ENCODE results near the gene PIK3AP1.

PIK3AP1 gene

DNA sequence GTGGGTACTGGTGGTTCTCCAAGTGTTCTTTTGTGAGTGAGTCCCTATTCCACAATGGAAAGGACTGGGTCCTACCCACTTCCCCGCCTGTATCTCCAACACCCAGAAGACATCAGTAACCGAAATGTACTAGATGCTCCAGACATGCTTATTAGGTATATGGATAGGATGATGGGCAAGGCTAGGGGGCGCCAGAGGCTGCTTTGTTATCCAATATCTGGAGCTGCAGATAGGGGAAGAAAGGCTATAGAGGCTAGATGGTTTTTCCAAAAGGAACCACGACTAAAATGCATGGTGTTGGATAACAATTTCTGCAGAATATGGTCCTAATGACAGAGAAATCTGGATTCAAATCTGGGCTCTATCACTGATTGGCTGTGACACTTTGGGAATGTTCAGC, 77.3 kb downstream of the PIK3AP1 start:
- no peak for DNase-seq

DNA sequence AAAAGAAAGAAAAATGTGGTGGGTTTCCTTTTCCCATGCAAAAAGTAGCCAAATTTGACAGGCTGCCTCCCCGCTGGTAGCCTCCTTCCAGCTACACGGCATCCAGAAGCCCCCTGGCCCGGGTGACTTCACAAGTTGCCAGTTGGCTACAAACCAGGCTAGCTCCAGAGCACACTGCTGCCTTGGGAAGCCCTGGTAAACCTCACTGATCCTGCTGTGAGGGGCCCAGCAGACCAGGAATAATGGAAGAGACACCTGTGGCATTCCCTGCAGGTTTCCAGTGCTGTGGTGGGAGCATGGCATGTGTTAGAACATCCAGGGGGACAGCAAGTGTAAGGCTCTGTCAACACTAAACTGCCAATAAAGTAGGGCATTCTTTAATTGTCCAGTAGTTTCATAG, 77.8 kb downstream of the PIK3AP1 start:
- DNase-seq, result no peak

DNA sequence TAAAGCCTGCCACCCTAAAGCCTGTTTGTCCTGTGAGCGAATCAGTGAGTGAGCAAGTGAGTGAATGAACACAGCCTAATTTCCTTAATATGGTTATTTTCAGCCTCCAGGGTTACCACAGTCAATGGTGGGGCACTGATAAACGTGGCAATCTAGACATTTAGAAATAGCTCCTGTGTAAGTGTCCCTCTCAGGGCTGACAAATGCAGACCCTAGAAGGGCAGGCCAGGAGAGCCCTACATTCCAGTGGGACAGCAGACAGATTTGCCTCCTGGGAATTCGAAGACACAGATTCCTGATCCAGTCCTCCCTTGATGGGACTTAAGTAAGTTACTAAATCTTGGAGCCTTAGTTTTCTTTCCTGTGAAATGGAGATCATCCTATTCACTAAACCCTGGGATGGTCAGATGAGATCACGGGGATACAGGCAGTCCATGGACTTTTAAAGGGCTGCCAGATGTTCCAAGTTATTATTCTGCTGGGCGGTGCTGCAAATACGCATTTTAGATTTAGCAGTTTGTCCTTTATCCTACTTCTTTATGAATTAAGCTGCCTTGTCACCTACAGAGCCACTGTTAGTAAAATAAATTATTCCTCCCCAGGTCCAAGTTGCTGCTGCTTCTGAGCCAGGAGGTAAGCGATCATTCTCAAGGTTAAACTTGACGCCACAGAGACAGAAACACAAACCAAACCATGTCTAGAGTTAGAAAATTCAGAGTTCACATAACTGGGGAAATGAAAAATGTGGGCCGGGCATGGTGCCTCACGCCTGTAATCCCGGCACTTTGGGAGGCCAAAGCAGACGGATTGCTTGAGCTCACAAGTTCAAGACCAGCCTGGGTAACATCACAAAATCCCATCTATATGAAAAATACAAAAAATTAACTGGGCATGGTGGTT, 78.7 kb downstream of the PIK3AP1 start:
- no peak for DNase-seq

DNA sequence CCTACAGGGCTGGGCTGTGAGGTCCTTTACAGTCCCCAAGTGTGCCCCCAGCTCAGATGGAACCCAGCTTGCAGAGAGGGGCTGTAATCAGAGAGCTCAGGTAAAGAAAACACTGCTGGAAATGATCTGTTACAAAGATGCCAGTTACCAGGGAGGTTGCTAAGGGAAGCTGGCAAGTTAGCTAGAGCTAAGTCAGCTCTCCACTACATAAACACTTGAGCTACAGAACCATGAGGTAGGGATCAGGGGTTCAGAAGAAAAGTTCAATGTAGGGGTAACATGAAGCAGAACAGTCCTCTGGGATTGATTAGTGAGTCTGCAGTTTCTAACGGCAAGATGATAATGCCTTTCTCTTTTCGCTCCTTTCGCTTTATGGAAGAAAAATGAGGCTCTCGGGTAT, 80.4 kb downstream of the PIK3AP1 start:
- DNase-seq, result no peak

DNA sequence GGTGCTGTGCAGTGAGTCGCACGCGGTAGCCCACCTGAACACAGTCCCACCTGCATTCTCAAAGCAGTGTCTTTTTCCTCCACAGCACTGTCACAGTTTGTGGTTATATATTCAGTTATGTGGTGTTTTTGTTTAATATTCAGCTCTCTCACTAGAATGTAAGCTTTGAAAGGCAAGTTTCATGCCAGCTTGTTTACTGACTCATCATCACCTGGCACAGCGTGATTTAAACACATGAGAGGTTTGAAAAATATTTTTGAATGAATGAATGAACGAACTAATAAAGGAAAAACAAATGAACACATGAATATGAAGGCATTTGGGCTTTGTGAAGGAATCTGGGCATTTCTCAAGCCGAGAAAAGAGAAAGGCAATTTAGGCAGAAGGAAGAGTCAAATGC, 81.6 kb downstream of the PIK3AP1 start:
- no peak for DNase-seq

DNA sequence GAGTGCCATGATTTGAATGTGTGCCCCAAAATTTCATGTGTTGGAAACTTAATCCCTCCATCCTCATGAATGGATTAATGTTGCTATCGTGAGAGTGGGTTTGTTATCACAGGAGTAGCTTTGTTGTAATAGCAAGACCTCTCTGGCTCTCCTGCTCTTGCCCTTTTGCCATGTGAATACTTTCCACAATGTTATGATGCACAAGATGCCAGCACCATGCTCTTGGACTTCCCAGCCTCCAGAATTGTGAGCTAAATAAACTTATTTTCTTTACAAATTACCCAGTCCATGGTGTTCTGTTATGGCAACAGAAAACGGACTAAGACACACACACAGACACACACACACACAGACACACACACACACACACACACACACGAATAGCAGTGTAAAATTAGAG, 82.2 kb downstream of the PIK3AP1 start:
- DNase-seq, result no peak

DNA sequence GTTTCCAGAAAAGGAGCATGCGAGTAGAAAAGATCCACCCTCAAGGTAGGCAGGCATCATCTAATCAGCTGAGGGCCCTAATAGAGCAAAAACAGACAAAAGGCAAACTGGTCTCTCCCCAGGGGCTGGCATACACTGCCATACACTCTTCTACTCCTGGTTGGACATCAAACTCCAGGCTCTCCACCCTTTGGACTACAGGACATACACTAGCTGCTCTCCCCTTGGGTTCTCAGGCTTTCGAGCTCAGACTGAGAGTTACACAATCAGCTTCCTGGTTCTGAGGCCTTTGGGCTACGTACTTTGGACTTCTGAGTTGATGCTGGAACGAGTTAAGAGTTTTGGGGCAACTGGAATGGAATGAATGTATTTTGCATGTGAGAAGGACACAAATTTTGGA, 82.6 kb downstream of the PIK3AP1 start:
- no peak for DNase-seq

DNA sequence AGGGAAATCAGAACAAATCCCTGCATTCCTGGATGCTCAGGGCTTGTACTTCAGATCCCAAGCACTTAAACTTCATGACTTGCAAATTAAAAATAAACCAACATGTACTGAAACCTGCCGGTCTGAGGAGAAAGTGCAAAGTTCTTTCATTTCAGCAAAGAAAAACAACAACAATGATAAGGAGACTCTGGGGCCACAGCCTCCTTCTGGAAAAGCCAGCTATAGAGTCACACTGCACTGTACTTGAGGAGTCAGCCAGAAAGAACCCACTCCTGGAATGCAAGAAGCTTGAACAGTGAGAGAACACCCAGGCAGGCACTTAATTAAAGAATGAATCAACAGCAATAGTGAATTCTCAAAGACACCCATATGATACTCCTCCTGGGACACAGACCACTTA, 83.8 kb downstream of the PIK3AP1 start:
- no peak for DNase-seq

DNA sequence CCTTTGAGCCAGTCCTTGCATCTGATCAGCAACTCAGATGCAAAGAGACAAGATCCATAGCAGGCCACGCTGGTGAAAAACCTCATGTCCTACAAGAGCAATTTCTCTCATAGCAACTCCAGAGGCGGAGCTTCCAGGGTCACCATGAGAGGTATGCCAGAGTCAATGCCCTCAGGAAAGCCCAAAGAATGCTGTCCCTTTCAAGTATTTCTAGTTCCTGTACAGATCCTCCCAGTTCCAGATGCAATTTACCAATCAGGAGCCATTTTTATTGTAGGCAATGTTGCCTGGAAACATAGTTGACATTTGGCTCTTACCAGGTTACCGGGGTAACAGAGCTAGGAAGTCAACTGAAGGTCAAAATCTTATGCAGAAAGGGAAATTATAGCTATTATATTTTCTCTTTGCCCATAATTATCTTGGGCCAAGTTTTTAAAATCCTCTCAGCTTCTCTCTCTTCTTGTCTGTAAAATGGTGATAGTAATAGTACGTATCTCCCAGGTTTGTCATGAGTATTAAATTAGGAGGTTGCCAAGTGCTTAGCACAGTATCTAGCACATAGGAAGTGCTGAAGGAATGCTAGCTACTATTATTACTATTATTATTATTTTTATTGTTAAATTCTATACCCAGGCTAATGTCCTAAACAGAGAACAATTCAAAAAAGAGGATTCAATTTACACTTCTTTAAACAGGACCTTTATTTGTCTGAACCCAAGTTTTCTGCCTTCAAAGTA, 87.2 kb downstream of the PIK3AP1 start:
- DNase-seq, result no peak

DNA sequence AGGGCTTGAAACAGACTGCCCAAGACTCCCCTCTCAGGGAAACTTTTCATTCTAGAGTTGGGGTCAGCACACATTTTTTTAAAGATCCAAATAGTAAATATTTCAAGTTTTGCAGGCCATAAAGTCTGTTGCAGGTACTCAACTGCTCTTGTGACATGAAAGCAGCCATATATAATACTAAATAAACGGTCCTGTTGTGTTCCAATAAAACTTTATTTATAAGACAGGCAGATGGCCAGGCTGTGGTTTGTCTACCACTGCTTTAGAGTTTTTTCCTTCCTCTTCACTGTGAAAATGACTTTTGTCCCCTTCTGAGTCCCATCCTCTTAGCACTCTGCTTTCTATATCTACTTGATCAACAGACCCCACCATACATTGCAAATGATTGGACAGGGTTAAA, 93.0 kb downstream of the PIK3AP1 start:
- DNase-seq, result no peak

DNA sequence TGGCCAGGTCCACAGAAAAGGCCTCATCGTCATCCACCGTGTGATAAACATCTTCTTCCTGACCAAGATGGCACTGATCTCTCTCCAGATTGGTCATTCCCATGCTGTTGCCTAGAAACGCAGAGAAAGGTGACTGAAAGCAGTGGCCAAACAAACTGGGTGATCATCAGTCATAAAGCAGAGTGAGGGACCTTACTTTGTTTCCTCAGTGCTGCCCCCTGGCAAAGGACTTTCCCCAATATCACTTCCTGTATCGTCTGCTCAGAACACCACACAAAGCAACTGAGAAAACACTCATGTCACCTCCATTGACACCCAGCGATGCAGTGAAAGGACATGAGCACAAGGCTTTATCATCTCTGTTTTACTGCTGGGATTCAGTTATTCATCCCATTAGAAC, 93.5 kb downstream of the PIK3AP1 start:
- DNase-seq, result no peak

DNA sequence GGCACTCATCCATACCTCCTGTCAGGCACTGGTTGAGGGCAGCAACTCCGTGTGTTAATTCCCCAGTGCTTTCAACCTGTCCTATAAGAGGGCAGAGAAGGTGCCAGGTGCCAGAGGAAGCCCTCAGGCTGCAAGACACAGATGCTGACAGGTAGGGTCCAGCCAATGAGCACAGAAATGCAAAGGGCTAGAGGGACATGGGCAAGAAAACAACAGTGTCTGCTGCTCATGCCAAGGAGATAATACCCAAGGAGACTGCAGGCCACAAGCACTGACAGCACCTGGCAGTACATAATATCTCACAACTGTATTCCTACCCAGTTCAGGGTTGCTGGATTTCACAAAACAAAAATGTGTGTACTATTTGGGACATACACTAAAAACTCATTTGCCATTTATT, 95.1 kb downstream of the PIK3AP1 start:
- DNase-seq, result no peak

DNA sequence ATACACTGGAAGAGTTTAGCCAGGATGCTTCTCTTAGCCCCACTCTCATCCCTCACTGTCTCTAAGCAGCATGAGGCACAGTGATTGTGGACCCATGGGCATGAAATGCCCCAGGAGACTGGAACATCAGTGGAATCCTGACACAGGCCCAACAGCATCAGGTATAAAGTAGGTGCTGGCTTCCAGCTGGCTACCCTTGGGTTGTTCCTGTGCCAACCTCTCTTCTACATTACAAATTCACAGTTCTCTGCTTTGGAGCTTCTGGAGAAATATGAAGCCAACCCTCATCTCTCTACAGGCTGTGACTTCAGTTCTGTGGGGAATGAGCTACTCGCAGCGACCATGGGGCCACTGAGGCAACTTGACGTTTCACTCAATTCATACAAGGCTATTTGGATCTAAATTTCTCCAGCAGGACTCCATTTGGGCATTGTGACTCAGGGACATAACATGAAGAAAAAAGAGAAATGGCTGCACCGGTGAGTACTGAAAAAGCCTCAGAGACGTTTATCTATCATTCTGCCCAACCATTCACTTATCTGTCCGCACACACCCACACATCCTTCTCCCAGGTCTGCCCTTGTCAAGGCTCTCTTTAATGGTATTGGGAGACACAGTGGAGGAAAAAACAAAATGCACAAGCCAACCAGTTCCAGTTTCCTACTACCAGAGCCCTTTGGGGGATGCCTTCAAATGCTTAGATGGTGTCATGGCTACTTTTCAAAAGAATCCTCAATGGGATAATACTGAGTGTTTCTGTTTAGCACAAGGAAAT, 98.1 kb downstream of the PIK3AP1 start:
- no peak for DNase-seq

DNA sequence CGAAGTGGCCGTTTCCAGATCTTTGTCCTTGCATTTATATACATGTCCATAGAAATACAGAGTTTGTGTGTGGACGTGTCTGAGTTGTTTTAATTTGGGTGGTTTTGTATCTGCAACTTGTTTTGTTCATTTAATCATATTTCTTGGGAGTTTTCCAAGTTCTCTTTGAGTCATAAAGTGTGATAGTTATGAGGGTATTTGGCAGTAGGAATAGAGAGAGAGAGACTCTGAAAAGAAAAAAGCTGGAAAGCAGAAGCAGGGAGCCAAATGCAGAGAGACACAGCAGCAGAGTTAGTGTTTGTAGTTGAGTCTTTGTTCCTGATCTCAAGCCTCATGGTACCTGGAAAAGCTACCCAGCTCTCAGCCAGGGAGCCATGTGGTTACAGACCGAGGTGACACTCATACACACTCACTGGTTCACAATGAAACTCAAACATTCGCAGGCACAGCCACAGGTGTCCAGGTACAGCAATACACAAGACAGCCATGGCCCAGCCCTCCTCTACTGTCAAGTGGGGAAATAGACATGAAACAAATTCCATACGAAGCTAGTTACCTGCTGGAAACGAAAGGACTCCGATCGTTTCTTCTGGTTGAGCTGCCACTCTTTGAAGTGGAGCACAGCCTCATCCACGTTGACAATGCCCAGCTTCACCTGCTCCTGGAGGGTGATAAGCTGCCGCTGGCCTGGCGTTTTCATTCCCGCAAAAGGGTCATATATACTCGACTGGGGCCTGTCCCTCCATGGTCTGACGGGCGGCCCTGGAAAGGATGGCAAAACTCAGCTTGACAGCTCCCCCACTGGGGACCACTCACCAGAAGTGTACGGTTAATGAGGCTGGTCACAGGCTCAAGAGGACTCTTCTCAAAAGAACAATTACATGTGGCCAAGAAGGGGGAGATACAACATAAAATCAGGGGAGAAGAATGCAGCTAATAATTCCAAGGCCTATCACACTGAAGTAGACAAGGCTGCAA, 100.2 kb downstream of the PIK3AP1 start:
- DNase-seq, result no peak

DNA sequence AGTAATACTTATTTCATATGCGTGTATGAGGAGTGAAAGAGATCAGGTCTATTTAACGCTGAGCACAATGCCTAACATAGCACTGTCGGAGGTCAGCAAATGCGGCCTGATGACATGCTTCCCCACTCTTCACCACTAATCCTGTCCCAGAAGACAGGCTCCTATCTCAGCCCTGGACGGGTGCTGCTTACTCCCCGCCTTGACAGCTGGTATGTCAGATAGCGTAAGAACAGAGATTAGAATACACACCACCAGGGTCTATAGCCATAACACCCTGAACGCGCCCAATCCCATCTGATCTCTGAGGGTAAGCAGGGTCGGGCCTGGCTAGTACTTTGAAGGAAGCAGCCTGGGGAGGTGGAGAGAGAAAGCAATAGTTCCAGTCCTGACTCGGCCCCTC, 101.2 kb downstream of the PIK3AP1 start:
- no peak for DNase-seq

DNA sequence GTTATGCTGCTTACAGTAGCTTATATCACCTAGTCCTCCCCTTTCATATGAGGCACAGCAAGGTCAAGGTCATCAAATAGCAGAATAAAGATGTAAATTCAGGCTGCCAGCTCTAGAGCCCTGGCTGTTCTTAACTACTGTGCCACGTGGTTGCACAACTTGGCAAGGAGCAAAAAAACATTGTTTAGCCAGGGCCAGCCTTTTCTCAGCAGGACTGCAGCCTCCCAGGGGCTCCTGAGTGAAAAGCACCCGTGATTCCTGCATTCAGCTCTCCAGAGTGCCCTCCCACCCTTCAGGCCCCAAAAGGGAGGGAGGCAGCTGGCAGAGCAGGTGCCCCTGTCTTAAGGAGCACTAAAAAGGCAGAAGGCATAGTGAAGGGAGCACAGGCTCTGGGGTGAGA, 101.7 kb downstream of the PIK3AP1 start:
- DNase-seq, result no peak

DNA sequence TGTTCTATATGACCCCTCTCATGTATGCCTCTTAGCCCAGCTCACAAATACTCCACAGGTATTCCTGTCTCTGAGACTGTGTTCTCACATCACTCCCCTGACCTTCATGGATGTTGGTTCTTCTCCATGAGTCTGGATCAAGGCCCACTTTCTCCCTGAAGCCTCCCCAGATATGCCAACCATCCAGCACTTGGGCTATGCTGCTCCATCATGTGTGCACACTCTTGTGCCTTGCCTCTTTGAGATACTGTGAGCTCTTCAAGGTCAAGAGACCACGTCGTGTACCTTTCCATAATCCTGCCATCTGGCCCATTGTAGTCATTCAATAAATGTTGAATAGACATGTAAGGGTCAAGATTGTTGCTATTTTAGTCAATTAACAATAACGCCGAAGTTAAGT, 103.4 kb downstream of the PIK3AP1 start:
- no peak for DNase-seq

DNA sequence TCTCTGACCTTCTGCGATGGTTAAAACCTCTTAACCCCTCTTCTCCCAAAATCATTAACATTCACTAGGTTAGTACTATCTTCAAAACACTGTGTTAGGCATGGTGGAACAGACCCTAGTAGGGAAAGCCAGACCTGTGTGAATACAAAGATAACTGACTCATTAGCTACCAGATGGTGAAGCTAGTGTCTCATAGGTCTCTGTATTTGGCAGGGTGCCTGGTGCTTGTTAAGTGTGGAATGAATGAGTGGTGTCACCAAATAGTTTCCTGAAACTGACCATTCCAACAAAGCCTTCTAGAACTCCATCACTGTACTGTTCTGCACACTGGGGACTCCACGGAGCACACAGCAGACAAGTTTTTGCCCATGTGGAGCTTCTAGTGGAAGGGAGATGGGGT, 105.8 kb downstream of the PIK3AP1 start:
- DNase-seq, result no peak

DNA sequence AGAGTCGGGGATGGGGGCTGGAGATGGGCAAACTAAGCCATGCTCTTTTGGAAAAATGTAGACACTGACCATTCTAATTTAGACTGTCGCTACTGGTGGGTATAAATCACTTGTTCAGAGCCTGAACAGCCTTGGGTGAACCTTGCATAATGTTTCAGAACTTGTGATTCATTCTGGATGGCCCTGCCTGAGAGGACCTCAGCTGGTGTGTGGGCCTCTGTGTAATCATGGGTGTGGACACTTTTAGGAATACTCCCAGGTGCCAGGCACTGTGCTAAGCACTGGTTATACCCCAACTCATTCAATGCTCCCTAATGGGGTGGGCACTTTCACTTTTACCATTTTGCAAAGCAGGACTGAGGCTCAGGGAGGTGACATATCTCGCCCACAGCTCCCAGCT, 106.7 kb downstream of the PIK3AP1 start:
- DNase-seq, result no peak

DNA sequence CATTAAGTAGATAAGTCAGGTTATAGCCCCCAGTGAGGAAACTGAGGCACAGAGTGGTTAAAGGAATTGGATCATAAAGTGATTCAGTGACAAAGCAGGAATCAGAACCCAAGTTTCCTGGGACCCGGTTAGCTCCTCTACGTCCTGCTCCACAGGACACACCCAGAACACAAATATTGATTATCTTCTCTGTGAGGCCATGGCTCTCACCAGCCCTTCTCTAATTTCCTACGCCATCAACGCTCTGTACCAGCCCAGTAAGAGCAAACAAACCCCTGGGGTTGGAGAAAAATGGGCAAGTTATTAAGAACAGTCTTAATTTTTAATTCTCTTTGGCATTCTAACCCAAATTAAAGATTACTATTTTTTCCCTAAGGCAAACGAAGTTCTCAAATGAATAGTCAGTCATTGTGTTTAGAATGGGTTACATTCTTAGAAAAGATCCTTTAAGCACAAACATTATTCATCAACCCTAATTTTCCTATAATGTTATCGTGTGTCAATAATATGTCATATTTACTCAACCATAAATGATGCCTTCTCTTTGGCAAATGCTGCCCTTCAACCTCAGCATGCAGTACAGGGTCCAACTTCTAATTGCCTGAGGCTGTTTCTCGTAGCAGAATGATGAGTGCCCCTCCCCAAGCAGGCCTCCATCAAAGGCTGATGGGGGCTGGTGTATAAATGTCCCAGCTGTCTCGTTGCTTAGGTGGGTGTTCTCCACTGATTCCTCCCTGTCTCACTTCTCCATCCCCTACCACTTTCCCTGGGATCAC, 108.1 kb downstream of the PIK3AP1 start:
- no peak for DNase-seq

DNA sequence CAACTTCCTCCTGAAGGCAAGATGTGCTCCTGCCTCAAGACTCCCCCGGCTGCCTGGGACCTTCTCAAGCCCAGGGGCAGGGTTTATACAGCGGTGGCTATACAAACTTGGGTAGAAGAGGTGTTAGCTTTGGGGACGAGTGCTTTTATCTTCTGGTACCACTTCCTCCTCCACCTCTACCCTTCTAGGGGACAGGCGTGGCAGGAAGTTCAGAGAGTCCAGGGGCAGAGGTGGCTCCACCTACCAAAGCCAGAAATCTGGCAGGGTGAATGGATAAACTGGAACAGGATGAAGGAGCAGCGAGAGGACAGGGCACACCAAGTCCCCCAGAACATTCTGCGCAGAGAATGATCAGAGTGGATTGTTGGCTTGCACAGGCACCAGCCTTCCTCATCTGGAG, 109.5 kb downstream of the PIK3AP1 start:
- DNase-seq, result no peak
